Measurements from ENCODE around the gene MINDY1.

The MINDY1 gene

GRCh38 chr1:150985179-150985825, 21.4 kb downstream of the MINDY1 start:
- DNase-seq (ENCODE audit: low read depth in 2 of 2), result no peak

GRCh38 chr1:150981805-150982712, 24.6 kb downstream of the MINDY1 start, which contains the start of gene ANXA9:
ANXA9 (plus strand) TSS chr1:150982292; CDS start chr1:150983106, 814 bp downstream.
- DNase-seq (ENCODE audit: low read depth in 2 of 2), result no peak

DNA sequence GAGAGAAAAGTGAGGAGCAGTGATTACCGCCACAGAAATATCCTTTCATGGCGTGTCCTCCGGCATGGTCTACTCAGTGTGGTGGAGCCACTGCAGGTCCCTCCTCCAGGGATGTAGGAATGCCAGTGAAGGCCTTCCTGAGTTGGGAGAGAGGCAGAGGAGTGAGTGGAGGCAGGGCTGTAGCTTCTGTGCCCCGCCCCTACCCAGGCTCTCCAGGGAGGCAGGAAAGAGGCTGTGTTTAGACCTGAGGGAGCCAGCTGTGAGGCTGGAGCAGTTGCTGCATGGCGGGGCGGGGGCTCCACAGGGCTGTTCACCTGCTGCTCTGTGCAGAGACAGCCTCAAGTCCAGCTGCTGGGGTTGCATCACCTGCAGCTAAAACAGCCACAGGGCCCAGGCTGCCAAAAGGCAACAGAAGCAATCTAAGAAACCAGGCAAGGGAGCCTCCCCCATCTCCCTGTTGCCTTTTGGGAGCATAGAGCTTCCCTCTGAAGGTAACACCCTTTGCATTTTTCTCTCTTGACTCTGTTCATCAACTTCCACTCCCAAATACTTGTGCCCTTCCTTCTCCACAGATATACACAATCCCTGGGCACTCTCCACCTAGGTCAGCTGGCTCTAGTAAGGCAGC, 25.4 kb downstream of the MINDY1 start:
- no peak for DNase-seq (ENCODE audit: low read depth in 2 of 2)

DNA sequence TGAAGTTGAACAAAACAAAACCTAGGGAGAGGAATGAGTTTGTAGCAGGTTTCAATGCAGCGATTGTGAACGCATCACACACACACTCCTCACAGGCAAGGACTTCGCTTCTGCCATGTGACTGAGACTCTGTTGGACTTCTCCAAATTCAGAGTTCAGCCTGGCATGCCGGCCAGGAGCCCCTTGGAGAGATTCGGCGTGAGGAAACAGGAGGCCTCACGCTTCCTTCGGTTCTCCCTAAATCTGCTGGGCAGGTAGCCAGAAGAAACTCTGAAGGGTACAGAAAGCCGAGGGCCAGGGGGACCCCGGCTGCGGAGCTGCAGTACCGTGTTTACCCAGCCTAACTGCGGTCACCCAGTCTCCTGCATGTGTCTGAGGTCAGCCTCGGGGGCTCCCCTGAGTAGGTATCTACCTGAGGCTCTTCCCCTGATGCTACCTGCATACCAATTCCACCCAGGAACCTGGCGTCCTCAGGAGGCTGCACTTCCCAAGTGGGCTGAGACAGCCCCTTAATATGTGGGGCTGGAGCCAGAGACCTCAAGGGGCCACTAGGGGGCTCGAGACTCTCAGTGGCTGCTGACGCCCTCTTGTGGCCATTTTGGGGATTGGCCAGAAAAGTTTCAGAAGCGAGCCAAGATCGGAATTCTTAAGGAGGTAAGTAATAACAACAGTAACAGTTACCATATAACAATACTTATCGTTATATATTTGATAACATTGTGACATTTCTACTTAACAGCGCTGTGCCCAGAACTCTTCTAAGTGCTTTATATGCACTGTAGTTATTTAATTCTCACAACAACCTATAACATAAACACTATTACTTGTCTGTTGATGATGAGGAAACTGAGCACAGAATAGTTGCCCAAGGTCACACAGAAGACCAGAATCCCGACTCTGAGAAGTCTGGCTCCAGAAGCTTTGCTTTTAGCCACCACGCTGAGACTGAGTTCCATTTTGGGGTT, 27.3 kb downstream of the MINDY1 start:
- DNase-seq (ENCODE audit: low read depth in 2 of 2), result peak; percentile 77 to 84

DNA sequence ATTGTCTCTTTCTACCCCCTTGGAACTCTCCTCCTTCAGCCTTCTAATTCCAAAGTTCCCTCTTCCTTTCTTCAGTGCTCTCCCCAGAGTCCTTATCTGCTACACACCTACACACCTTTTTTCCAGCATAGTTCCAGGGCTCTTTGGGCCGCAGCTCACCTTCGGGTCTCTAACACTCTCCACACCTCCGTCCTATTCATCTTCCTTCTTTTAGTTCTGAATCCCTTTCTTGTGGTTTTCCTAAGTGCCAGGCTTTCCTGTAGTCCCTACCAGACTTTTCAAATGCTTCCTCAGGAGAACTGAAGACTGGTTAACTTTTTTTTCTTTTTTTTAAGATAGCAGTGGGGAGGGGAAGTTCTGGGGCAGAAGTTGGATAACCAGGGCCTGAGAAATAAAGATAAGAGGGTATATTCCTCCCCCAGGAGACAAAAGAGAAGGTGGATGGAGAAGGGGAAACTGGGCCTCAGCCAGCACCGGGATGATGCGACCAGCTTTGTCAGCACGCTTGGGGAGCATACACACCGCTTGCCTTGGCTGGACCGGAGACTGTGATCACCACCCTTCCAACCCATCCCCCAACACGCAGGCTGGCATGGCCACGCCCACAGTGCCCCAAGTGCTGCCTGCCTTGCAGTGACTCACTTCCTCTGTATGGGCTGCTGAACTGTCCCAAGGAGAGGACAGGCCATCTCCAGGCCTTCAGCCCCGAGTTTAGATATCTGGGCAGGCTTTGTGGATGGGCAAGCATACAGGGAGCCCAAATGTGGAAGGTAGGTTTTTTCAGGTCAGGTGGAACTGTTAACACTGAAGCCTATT, 29.6 kb downstream of the MINDY1 start:
- DNase-seq (ENCODE audit: low read depth in 2 of 2), result peak; percentile 43 to 55

DNA sequence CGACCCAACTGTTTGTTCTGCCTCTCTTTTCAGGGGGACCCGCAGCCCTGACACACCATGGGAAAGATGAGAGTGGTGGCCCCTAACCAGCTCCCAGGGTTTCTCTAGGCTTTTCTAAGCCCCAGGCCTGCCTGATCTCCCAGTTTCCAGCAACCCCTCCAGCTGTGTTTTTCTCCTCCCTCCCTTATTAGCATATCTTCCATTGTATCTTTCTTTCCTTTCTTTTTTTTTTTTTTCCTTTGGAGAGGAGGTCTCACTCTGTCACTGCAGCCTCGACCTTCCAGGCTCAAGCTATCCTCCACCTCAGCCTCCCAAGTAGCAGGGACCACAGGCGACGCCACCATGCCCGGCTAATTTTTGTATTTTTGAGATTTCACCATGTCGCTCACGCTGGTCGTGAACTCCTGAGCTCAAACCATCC, 30.3 kb downstream of the MINDY1 start:
- DNase-seq (ENCODE audit: low read depth in 2 of 2), result no peak

DNA sequence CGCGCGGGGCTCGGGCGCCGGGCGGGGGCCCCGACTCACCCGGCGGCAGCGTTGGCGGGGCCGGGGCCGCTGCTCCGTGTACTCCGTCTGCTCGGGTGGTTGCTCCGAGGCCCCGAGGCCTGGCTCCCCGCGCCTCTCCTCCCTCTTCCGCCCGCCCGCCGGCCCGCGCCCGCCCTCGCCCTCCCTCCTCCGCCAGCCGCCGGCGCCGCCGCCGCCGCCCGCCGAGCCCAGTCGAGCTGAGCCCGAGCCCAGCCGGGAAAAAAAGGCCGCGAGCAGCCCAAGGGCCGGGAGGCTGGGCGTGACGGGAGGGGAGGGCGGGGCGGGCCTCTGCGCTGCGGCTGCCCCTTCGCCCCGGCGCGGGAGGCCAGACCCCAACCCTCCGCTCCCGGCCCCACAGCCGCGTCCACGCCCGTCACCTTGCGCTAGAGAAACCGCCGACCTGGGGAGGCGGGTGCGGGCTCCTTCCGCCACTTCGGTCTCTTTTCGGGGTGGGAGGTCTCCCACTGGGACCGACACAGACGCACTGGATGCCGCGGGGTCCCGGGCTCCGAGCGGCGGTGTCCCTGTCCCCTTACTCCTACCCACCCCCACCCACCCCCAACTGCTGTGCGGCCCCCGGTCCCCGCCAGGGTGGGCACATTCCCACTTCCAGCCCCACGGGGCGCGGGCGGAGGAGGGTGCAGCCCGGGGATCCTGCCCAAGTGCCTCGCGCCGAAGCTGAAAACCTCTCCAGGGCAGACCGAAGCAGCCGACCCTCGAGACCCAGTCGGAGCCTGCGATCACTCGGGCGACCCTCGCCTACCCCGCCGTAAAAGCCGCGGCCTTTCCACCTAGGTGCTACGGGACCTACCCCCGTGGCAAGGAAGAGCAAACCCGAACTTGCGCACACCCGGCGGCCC, 31.9 kb downstream of the MINDY1 start, which contains the start of gene CERS2:
CERS2 (minus strand) TSS at position 256 of the 899 bp plus-strand sequence. CDS start 5,745 bp downstream, outside the sequence.
- peak; percentile 52 to 57 for DNase-seq (ENCODE audit: low read depth in 2 of 2)

GRCh38 chr1:150973836-150974579, 32.7 kb downstream of the MINDY1 start:
- no peak for DNase-seq (ENCODE audit: low read depth in 2 of 2)

DNA sequence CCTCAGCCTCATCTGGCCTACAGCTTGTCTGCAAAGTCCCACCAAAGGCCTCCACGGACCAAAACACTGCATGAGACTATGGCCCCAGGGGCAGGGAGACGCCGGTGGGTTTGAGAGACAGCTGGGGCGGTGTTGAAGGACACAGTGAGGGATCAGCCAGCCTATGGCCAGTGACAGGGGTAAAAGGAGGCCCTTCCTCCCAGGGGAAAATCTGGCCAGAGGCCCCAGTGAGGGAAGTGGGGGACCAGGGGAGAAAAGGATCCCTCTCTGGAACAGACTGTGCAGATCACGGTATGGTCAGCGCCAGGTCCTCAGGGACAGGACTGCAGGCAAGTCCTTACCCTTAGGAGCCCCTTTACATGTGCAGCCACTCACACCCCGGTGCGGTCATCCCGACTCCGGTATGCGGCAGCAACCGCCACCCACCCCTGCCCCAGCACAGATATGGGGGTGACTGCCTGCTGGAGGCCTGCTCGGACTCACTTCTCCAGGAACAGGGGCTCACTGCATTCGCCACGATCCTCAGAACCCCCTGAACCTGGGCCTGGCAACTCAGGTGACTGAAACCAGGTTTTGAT, 33.4 kb downstream of the MINDY1 start:
- DNase-seq (ENCODE audit: low read depth in 2 of 2), result no peak

- DNase-seq (ENCODE audit: low read depth in 2 of 2), result no peak
Measured at GRCh38 chr1:150972417-150972940, 34.2 kb downstream of the MINDY1 start.

- DNase-seq (ENCODE audit: low read depth in 2 of 2), result no peak
Measured at GRCh38 chr1:150971583-150972416, 34.9 kb downstream of the MINDY1 start.

DNA sequence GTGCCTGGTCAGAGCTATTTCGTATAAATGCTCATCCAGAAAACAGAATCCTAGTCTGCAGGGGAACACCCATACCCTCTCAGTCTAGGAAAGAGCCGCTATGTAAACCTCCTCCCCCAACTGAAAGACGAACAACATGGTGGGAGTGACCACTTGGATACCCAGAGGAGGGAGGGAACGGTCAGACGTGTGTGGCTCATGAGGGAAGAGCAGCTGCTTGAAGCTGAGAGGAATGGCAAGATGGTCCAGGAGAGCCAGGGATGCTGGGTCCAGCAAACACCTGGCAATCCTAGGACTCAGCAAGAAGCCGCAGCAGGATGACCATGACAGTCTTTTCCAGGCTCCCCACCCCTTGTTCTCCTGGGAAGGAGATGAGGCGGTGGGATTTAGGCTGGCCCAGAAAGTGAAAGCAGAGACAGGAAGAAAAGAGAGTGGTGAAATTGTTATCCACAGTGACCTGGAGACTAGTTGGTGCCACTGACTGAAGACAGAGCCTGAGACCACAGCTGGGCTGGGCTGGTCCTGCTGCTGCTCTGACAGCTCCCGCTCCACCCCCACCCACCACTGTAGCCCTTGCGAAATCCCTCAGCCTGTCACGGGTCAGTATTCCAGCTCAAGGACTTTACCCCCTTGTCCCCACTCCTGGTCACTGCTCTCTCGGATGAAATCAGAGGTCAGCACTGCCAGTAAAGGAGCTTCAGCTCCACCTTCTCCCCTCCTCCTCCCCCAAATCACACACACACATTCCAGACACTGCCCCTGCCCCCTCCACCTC, 35.7 kb downstream of the MINDY1 start:
- no peak for DNase-seq (ENCODE audit: low read depth in 2 of 2)

- no peak for DNase-seq (ENCODE audit: low read depth in 2 of 2)
Measured at GRCh38 chr1:150969626-150970025, 37.1 kb downstream of the MINDY1 start.

DNA sequence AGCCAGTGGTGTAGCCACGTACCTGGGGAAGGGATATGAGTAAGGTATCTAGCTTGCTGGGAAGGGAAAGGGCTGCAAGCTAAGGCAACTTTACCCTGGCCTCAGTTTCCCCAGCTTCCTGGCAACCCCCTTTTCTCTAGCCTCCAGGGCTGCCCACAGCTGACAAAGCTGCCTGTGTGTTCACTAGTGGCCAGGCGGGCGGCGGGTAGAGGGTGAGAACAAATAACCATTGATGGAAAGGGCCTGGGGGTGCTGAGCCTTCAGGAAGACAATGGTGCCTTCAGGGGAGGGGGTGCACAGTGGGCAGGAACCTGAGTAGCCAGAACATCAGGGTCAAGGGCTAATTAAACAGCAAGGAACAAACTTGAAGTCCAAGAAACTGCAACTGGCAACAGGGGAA, 38.2 kb downstream of the MINDY1 start:
- no peak for DNase-seq (ENCODE audit: low read depth in 2 of 2)

DNA sequence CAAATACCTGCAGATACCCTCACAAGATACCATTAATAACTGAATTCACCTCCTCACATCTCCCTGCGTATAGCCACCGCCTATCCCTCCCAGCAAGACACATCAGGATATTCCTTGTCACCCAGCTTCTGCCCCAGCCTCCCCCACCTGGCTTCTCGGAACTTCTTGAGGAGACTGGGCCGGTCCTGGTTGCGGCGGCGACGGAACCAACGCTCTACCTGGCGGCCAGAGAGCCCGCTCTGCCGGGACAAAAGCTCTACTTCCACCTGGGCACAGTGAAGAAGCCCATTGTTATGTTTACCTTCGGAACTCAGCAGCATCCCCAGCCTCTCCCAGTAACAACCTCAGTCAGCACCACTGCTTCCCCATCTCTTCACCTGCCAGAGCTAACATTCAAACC, 38.8 kb downstream of the MINDY1 start:
- DNase-seq (ENCODE audit: low read depth in 2 of 2), result no peak

DNA sequence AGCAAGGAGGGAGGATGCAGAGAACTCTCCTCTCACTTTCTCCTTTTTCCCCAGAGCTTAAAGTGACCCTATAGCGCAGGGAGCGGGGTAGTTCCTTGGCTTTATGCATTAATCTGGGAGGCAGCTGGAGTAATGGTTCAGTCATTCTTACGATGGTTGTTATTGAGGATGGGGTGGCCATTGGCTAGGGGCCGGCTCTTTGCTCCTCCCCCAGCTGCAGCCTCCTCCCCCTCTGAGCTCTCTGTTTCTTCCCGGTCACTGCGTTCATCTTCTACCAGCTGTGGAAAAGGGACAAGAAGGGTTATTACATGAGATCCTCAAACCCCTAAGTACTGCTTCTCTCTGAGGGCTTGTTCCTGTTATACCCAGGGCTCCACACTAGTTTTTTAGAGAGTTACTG, 40.7 kb downstream of the MINDY1 start:
- DNase-seq (ENCODE audit: low read depth in 2 of 2), result no peak
